Measurements from ENCODE around the gene CFAP20DC. TPM values are rescaled to one million over a fixed set of nuclear protein-coding genes. Genes with fewer than 3 reads are reported as not detected.

CFAP20DC gene
- total and polyA plus RNA-seq, 11 donors: 0.07 to 0.27 (median 0.11) TPM; not detected in 5

DNA sequence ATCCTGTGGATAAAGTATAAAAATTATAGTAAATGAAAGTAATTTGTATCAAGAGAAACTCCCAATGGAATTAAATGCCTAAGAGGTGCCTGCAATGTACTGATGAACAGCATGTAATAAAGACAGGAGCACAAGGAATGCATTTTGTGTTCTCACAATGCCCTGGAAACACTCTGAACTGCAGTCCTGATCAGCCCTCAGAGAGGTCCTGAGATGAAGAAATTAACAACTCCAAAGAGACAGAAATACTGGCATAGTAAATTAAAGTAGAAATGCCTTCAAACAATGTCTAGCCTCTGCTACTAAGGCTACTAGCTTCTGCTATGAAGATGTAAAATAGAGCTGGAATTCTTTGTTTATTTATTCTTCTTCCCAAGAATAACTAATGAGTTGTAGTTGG lies 59.9 kb downstream of the CFAP20DC start:
- Histone ChIP-seq H3K27me3 (no peaks in the 10 kb centered on the region), H3K9me3 (peaks cover 0 to 20% (median 5%) of the 10 kb centered on the region in 12 donors), H3K27ac (no peak overlapping the region), H3K36me3 (no peaks in the 10 kb centered on the region), H3K4me1 (no peaks in the 10 kb centered on the region), H3K4me3 (no peak overlapping the region)
- ATAC-seq: no peak
- no peak for DNase-seq
- intact Hi-C loops (cut with DNase I): loop anchor here in 1 of 10 donors (5.0 kb wide), 2 partner anchors 62 to 867 kb away; partner anchors contain the start of gene CFAP20DC
- no peak for TF ChIP-seq POLR2A (IDR thresholded peaks at IDR 0.05)

DNA sequence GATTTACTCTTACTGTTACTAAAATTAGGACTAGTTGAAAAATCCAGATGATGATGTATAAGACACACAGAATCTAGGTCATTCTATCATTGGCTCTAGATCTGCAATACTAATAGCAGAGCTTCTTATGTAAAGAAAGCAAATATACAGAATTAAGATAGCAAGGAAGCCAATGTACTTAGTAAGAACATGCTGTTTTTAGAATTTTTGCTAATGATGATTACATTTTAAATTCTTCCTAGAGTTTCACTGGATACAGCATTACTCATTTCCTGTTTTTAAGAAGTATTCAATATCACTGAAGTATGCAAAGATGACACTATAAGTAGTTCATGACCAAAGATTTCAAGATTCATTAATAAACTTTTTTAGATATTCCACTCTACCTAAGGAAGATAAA lies 60.7 kb downstream of the CFAP20DC start:
- no peak overlapping the region for H3K4me3 ChIP-seq
- no peaks in the 10 kb centered on the region for H3K36me3 ChIP-seq
- DNase-seq (no peak), ATAC-seq (no peak)
- no peaks in the 10 kb centered on the region for H3K4me1 ChIP-seq
- no peak for TF ChIP-seq POLR2A (IDR thresholded peaks at IDR 0.05)
- TF ChIP-seq, protein P1, sequence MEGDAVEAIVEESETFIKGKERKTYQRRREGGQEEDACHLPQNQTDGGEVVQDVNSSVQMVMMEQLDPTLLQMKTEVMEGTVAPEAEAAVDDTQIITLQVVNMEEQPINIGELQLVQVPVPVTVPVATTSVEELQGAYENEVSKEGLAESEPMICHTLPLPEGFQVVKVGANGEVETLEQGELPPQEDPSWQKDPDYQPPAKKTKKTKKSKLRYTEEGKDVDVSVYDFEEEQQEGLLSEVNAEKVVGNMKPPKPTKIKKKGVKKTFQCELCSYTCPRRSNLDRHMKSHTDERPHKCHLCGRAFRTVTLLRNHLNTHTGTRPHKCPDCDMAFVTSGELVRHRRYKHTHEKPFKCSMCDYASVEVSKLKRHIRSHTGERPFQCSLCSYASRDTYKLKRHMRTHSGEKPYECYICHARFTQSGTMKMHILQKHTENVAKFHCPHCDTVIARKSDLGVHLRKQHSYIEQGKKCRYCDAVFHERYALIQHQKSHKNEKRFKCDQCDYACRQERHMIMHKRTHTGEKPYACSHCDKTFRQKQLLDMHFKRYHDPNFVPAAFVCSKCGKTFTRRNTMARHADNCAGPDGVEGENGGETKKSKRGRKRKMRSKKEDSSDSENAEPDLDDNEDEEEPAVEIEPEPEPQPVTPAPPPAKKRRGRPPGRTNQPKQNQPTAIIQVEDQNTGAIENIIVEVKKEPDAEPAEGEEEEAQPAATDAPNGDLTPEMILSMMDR (IDR thresholded peaks at IDR 0.05): no peak
- intact Hi-C loops (cut with DNase I): no loop called here
- peaks cover 0 to 20% (median 5%) of the 10 kb centered on the region in 12 donors for H3K9me3 ChIP-seq
- no peak overlapping the region for H3K27ac ChIP-seq
- no peaks in the 10 kb centered on the region for H3K27me3 ChIP-seq

DNA sequence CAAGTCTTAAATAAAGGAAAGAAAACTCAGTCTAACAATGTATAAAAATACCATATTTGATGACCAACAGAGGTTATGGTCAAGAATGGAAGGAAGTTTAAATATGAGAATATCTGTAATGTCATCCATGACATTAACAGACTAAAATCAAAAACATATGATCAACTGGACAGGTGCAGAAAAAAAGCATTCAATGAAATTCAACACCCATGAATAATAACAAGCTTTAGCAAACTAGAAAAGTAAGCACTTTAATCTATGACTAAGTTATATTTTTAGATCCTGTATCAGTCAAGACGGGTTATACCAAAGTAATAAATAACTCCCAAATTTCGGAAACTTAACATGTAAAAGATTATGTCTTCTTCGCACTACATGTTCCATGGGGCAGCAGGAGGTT lies 61.8 kb downstream of the CFAP20DC start:
- no peak for TF ChIP-seq POLR2A (IDR thresholded peaks at IDR 0.05)
- TF ChIP-seq, protein P1 (IDR thresholded peaks at IDR 0.05): no peak
- DNase-seq (no peak), ATAC-seq (no peak)
- H3K27me3 ChIP-seq: no peaks in the 10 kb centered on the region
- H3K27ac ChIP-seq: no peak overlapping the region
- 84 to 90% (median 87%) methylated on average over 3 of the region's 3 CpGs for WGBS, 4 donors
- no peaks in the 10 kb centered on the region for H3K36me3 ChIP-seq
- no peaks in the 10 kb centered on the region for H3K4me1 ChIP-seq
- no peak overlapping the region for H3K4me3 ChIP-seq
- peaks cover 0 to 20% (median 5%) of the 10 kb centered on the region in 12 donors for H3K9me3 ChIP-seq
- intact Hi-C loops (cut with DNase I): no loop called here

DNA sequence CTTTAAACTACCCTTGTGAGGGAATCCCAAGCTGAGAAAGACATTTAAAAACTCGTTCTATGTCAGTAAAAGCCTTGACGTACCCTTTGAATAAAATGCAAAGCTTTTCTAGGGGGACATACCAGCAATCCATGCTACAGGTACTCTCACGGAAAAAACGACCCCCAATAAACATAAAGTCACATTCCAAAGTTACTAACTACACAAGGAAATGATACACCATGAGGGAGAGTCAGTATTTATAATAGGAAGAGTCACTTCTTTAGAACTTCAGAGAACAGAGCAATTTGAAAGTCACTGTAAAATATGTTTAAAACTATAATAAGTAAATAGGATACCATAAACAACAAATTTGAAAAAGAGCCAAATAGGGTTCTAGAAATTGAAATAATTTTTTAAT lies 63.2 kb downstream of the CFAP20DC start:
- TF ChIP-seq POLR2A (IDR thresholded peaks at IDR 0.05): no peak
- TF ChIP-seq, protein P1 (IDR thresholded peaks at IDR 0.05): no peak
- H3K4me3 ChIP-seq: no peak overlapping the region
- no peaks in the 10 kb centered on the region for H3K27me3 ChIP-seq
- H3K36me3 ChIP-seq: no peaks in the 10 kb centered on the region
- peaks cover 0 to 20% (median 5%) of the 10 kb centered on the region in 12 donors for H3K9me3 ChIP-seq
- intact Hi-C loops (cut with DNase I): no loop called here
- no peak for DNase-seq
- WGBS, 4 donors: 76 to 86% (median 84%) methylated on average over 4 of the region's 4 CpGs
- H3K4me1 ChIP-seq: no peaks in the 10 kb centered on the region
- ATAC-seq: no peak
- H3K27ac ChIP-seq: no peak overlapping the region

DNA sequence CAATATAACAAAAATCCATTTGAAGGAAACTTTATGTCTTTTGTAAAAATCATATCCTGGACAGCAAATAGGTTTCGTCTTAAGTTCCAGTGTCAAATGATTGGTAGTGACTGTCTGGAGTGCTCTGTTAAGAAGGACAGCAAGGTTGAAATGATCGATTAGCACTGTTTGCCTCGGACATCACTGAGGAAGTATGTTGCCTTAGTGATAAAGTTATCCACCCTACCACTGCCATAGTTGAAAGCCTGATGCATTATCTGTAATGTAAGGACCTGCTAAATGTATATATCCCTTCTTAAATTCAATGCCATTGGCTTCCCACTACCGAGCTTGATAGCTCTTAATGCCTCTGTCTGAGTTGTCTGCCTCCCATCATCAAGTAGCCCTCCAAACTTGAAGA lies 70.0 kb downstream of the CFAP20DC start:
- H3K27ac ChIP-seq: no peak overlapping the region
- intact Hi-C loops (cut with DNase I): no loop called here
- no peaks in the 10 kb centered on the region for H3K36me3 ChIP-seq
- DNase-seq: no peak
- H3K27me3 ChIP-seq: no peaks in the 10 kb centered on the region
- TF ChIP-seq, protein P1 (IDR thresholded peaks at IDR 0.05): no peak
- TF ChIP-seq POLR2A (IDR thresholded peaks at IDR 0.05): no peak
- no peaks in the 10 kb centered on the region for H3K9me3 ChIP-seq
- H3K4me3 ChIP-seq: no peak overlapping the region
- 59 to 77% (median 66%) methylated on average over 4 of the region's 4 CpGs for WGBS, 4 donors
- no peak for ATAC-seq
- H3K4me1 ChIP-seq: no peaks in the 10 kb centered on the region
